Vagina (tissue), 2 donors: ENCODE measurements around the gene CPSF4. TPM values are rescaled to one million over a fixed set of nuclear protein-coding genes. Genes with fewer than 3 reads are reported as not detected.

ENCODE experiments used
- DNase-seq, 2 donors: peaks; one replicate each; pipeline ENCODE4 v3.0.0-alpha.2; 2017; ENCODE audit errors: extremely low spot score in 2 of 2
- H3K27ac ChIP-seq: fragments of 200-600 bp; sonication (generic); one replicate; pipeline ENCODE4 v1.5.1; 2019
- H3K27me3 ChIP-seq: fragments of 200-600 bp; sonication (generic); one replicate; pipeline ENCODE4 v1.5.1; 2019
- H3K36me3 ChIP-seq, 2 donors: fragments of 200-600 bp; sonication (generic); one replicate each; pipeline ENCODE4 v1.5.1; 2017 to 2019
- H3K4me1 ChIP-seq: fragments of 200-600 bp; sonication (generic); one replicate; pipeline ENCODE4 v1.5.1; 2019
- H3K4me3 ChIP-seq, 2 donors: fragments of 200-600 bp; sonication (generic); 1 replicate in 1 of 2; 2 replicates in 1 of 2; pipeline ENCODE4 v1.5.1; 2016 to 2019
- H3K9me3 ChIP-seq: fragments of 200-600 bp; sonication (generic); one replicate; pipeline ENCODE4 v1.5.1; 2019
- CTCF ChIP-seq, 3 experiments: fragments of 450-650 bp in 2 of 3; fragments of 200-600 bp in 1 of 3; sonication (generic) in 1 of 3; IDR thresholded peaks; one replicate each; pipeline ENCODE4 v1.5.1; 2017 to 2019; ENCODE audit warnings: antibody characterized with exemption in 3 of 3, mild to moderate bottlenecking in 2 of 3, moderate library complexity in 2 of 3
- POLR2A ChIP-seq, 2 donors: fragments of 450-650 bp; IDR thresholded peaks; one replicate each; pipeline ENCODE4 v1.6.1; 2017; ENCODE audit warnings: antibody characterized with exemption in 2 of 2, mild to moderate bottlenecking in 2 of 2, moderate library complexity in 2 of 2
- POLR2AphosphoS5 ChIP-seq, 2 donors: sonication (generic); formaldehyde crosslinking; IDR thresholded peaks; one replicate each; pipeline ENCODE4 v1.9.0; 2017; ENCODE audit warnings: antibody characterized with exemption in 2 of 2, mild to moderate bottlenecking in 2 of 2, low read depth in 1 of 2; ENCODE audit not compliant: insufficient read depth in 1 of 2
- intact Hi-C: fragments of 100-400 bp; cut with DNase I; formaldehyde crosslinking; loops from one replicate; pipeline ENCODE4 v1.15.1; 2023
- total RNA-seq: library from RNA; depleted of rRNA; stranded (reverse); fragments of >200 nt; gene quantifications from one replicate; pipeline ENCODE4 v1.2.3, GENCODE V29; 2016

The CPSF4 gene
- total RNA-seq, 1 donor from 2014 or later: 23.8 TPM

GRCh38 chr7:99453105-99453504 lies 14.4 kb downstream of the CPSF4 start:
- Histone ChIP-seq H3K4me3 (no peak overlapping the region), H3K4me1 (peaks cover 15% of the 10 kb centered on the region), H3K27ac (no peak overlapping the region), H3K27me3 (no peaks in the 10 kb centered on the region), H3K9me3 (no peaks in the 10 kb centered on the region), H3K36me3 (peaks cover 2 to 63% of the 10 kb centered on the region in 2 donors)
- TF ChIP-seq POLR2A (IDR thresholded peaks at IDR 0.05) (no peak), POLR2AphosphoS5 (IDR thresholded peaks at IDR 0.05; ENCODE audit: insufficient read depth in 1 of 2, low read depth in 1 of 2) (no peak), CTCF (IDR thresholded peaks at IDR 0.05) (no peak)
- DNase-seq: no peak
- intact Hi-C loops: no loop called here

- Histone ChIP-seq H3K4me3 (no peak overlapping the region), H3K27me3 (no peaks in the 10 kb centered on the region), H3K9me3 (no peaks in the 10 kb centered on the region), H3K27ac (no peak overlapping the region), H3K4me1 (peaks cover 27% of the 10 kb centered on the region), H3K36me3 (peaks cover 2 to 47% of the 10 kb centered on the region in 2 donors)
- intact Hi-C loops: no loop called here
- DNase-seq: no peak
- TF ChIP-seq POLR2A (IDR thresholded peaks at IDR 0.05) (no peak), CTCF (IDR thresholded peaks at IDR 0.05) (no peak), POLR2AphosphoS5 (IDR thresholded peaks at IDR 0.05; ENCODE audit: insufficient read depth in 1 of 2, low read depth in 1 of 2) (no peak)
Measured at GRCh38 chr7:99455874-99456273, 17.1 kb downstream of the CPSF4 start.

- Histone ChIP-seq H3K27ac (no peak overlapping the region), H3K4me1 (peaks cover 31% of the 10 kb centered on the region), H3K36me3 (peaks cover 2 to 45% of the 10 kb centered on the region in 2 donors), H3K9me3 (no peaks in the 10 kb centered on the region), H3K4me3 (no peak overlapping the region), H3K27me3 (no peaks in the 10 kb centered on the region)
- TF ChIP-seq POLR2A (IDR thresholded peaks at IDR 0.05): no peak
- no peak for TF ChIP-seq CTCF (IDR thresholded peaks at IDR 0.05)
- no peak for TF ChIP-seq POLR2AphosphoS5 (IDR thresholded peaks at IDR 0.05; ENCODE audit: insufficient read depth in 1 of 2, low read depth in 1 of 2)
- intact Hi-C loops: no loop called here
- no peak for DNase-seq
Measured at GRCh38 chr7:99456288-99456687, 17.5 kb downstream of the CPSF4 start.

- TF ChIP-seq POLR2A (IDR thresholded peaks at IDR 0.05) (no peak), POLR2AphosphoS5 (IDR thresholded peaks at IDR 0.05; ENCODE audit: insufficient read depth in 1 of 2, low read depth in 1 of 2) (no peak), CTCF (IDR thresholded peaks at IDR 0.05) (no peak)
- H3K36me3 ChIP-seq: peaks cover 2 to 45% of the 10 kb centered on the region in 2 donors
- H3K9me3 ChIP-seq: no peaks in the 10 kb centered on the region
- no peak overlapping the region for H3K27ac ChIP-seq
- H3K27me3 ChIP-seq: no peaks in the 10 kb centered on the region
- peaks cover 38% of the 10 kb centered on the region for H3K4me1 ChIP-seq
- H3K4me3 ChIP-seq: no peak overlapping the region
- no peak for DNase-seq
- intact Hi-C loops: no loop called here
Measured at GRCh38 chr7:99457050-99457649, 18.4 kb downstream of the CPSF4 start.

- Histone ChIP-seq H3K27ac (no peak overlapping the region), H3K4me3 (no peak overlapping the region), H3K4me1 (peaks cover 38% of the 10 kb centered on the region), H3K27me3 (no peaks in the 10 kb centered on the region), H3K9me3 (no peaks in the 10 kb centered on the region), H3K36me3 (peaks cover 2 to 52% of the 10 kb centered on the region in 2 donors)
- DNase-seq: no peak
- TF ChIP-seq POLR2A (IDR thresholded peaks at IDR 0.05): no peak
- TF ChIP-seq CTCF (IDR thresholded peaks at IDR 0.05): no peak
- TF ChIP-seq POLR2AphosphoS5 (IDR thresholded peaks at IDR 0.05; ENCODE audit: insufficient read depth in 1 of 2, low read depth in 1 of 2): no peak
- intact Hi-C loops: loop anchor here (1.0 kb wide), 1 partner anchor 27 kb away; no protein-coding TSS in a partner anchor
Measured at GRCh38 chr7:99457650-99458493, 19.1 kb downstream of the CPSF4 start.
